CD4-positive, alpha-beta T cell treated with Interleukin-2 at 100 ng/mL for 4 hours (primary cell): ENCODE measurements around the gene ZBTB39.
"Not testable (repeated sequence)": the region's sequence is repeated elsewhere in the genome, so short reads cannot be mapped to it uniquely, and the experiment has no call there.

Experiments used
- DNase-seq: peaks from one replicate; pipeline ENCODE4 v3.0.0-alpha.2; 2020; ENCODE audit warnings: low spot score

ZBTB39 gene

DNA sequence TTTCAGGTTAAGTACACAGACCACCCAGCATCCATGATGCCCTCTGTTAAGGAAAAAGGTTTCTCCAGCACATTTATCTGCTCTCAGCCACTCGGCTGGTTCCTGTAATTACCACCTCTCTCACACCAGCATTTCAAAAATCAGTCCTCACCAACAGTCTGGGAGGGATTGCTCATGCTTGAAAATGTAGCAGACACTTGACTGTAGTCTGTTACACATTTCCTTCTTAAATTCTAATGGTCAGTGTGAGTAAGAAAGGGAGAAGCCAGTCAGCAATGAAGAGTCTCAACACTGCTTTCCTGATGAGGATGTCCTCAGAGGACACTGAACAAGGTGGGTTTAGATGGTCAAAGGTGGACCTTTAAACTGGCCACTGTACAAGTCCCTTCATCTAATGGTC, 6.0 kb downstream of the ZBTB39 start:
- no peak for DNase-seq

DNA sequence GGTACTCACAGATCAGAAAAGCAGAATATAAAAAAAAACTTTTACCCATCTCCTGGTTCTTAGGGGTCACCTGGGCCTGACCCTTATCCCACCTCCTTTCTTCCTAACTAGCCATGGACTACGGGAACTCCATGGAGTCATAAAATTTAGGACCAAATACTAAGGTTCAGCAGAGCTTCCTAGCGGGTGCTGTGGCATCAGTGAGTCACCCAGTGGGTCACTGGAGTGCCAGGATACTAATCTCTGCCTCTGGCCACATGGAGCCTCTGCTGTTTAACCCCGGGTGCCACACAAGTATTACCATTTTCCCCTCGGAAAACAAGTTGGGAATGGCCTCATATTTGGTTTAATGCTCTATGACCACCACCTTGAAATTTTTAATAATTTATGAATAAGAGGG, 6.9 kb downstream of the ZBTB39 start:
- no peak for DNase-seq

DNA sequence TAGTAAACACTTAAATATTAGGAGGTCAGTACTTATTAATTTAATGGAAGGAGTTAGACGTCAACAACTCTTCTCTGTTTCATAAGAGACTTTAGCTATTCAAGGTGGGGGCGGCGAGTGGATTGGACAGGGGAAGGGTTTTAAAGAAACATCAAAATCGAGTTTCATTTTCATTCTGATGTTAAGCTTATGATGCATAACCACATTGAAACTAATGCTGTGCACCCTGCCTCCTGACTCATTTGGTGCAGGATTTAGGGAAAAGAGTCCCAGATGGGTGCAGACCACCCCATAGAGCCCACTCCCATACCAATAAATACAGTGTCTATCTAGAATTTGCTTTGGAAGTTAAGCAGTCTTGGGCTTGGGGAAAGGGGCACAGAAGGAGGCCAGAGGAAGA, 7.4 kb downstream of the ZBTB39 start:
- no peak for DNase-seq

DNA sequence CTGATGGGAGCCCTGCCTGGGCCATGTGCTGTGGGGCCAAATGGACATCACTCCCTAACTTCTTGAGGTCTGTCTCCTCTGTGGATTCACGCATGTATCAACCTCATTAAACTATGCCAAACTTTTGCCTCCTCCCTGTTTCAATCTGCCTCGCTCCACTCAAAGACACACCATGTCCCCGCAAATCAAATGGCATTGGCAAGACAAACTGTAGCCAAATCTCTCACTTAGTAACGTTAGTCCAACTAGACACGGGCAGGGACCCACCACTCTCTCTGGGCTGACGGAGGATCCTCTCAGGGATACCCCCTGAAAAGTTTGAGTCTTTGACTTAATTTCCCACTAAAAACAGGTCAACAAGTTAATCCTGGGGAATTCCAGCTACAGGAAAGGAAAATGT, 8.0 kb downstream of the ZBTB39 start:
- no peak for DNase-seq

DNA sequence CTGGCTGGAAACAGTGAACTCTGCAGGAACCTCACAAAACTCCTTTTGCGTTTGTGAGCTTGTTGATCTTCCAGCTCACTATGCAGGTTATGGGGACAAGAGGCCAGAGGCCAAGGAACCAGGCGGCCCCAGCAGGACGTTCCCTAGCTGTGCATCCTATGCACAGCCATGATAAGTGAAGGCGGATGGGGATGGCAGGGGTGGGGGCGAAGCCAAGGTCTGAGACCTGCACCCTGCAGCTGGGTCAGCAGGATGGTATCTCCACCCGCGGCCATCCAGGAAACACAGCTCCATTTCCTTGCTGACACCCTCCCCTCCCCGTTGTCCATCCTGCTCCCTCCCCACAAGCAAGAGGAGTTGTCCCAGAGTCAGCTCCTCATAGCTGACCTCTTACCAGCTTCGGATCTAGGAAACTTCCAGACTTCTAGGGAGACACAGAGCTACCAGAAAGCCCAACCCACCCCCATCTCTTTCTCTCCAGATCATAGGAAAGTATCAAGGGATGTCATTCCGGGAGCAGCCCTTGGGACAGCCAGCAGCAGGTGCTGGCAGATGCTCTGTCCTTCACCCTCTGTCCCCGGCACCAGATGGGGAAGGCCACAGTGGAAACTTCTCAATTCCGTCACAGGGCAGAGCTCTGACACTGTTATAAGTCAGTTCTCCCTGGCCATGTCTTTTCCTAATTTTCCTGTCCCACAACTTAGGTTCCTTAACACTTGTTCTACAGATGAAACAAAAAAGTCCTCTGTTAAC, 9.4 kb downstream of the ZBTB39 start:
- DNase-seq = no peak

DNA sequence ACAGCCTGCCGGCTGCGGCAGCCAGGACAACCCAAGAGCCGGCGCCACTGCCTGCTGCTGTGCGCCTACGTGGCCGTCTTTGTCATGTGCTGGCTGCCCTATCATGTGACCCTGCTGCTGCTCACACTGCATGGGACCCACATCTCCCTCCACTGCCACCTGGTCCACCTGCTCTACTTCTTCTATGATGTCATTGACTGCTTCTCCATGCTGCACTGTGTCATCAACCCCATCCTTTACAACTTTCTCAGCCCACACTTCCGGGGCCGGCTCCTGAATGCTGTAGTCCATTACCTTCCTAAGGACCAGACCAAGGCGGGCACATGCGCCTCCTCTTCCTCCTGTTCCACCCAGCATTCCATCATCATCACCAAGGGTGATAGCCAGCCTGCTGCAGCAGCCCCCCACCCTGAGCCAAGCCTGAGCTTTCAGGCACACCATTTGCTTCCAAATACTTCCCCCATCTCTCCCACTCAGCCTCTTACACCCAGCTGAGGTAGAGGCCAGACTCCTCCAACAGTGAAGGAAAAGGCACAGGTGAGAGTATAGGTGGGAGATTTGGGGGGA, 10.3 kb downstream of the ZBTB39 start:
- no peak for DNase-seq

DNA sequence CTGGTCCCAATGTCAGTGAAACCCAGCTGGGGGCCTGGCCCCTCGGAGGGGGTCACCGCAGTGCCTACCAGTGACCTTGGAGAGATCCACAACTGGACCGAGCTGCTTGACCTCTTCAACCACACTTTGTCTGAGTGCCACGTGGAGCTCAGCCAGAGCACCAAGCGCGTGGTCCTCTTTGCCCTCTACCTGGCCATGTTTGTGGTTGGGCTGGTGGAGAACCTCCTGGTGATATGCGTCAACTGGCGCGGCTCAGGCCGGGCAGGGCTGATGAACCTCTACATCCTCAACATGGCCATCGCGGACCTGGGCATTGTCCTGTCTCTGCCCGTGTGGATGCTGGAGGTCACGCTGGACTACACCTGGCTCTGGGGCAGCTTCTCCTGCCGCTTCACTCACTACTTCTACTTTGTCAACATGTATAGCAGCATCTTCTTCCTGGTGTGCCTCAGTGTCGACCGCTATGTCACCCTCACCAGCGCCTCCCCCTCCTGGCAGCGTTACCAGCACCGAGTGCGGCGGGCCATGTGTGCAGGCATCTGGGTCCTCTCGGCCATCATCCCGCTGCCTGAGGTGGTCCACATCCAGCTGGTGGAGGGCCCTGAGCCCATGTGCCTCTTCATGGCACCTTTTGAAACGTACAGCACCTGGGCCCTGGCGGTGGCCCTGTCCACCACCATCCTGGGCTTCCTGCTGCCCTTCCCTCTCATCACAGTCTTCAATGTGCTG, 11.0 kb downstream of the ZBTB39 start:
- no peak for DNase-seq

DNA sequence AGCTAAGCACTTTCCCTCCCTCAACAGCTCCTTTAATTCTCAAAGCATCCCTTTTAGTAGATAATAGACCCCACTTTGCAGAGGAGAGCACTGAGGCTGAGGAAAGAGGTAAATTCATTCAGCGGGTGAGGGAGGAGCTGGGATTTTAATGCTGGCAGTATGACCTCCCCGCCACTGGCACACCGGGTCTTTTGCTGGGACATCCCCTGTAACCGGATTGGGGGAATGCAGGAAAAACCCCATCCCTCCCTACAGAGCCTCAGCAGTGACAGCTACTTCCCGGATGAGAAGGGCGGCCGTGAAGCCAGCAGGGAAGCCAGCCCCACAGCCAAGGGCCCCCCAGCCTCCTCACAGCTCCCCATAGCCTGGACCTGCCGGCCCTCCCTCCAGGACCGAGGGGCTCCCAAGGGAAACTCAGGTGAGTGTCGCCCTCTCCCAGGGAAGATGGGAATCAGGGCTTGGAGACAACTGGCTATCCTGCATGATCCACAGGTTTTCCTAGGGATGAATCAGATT, 12.1 kb downstream of the ZBTB39 start:
- no peak for DNase-seq

DNA sequence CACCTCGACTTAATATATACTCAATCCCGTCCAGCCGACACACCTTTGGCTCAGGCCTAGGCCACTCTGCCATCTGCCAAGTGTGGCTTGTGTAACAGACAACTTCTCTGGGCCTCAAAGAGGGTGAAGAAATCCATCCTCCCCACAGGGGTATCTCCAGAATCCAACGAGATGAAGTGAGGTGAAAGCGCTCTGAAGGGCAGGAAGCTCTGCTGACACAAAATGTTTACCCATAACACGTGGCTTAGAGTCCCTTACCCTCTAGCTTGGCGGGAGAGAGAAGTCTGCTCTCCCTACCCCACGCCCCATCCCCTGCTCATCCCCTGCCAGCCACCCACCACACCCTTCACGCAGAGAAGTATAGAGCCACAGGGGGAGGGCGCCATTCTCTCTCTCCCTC, 13.0 kb downstream of the ZBTB39 start:
- DNase-seq = no peak

DNA sequence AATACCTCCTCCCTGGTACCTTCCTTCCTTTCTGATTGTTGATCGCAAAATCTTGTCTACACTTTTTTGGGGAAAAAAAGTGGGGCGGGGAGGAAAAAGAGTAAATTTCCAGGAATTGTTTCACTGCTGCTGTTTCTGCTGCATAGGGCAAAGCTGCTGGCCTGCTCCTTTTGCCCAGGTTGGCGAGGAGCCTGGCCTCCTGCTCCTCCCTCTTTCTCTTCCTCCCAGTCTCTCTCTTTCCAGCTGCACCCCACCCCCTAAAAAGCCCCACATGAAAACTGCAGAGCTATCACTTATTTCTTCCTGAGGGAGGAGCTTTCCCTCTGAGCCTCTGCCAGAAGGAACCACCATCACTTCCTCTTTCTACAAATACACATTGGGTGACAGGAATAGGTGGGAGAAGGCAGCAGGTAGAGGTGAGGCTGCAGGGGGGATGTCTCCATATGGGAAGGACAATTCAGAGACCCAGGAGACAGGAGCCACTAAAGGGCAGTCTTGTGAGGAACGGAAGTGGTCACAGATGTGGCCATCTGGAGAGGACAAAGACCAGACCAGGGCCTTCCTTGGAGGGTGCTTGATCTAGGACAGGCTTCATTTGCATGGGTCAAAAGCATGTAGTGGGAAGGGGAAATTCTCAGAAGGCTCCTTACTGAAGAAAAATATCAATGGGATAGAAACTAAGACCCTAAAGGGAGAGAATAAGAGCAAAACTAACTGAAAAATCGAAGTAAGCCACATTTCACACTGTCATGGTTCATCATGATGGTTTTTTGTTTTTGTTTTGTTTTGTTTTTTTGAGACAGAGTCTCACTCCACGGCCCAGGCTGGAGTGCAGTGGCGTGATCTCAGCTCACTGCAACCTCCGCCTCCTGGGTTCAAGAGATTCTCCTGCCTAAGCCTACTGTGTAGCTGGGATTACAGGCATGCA, 14.8 kb downstream of the ZBTB39 start:
- no peak for DNase-seq

DNA sequence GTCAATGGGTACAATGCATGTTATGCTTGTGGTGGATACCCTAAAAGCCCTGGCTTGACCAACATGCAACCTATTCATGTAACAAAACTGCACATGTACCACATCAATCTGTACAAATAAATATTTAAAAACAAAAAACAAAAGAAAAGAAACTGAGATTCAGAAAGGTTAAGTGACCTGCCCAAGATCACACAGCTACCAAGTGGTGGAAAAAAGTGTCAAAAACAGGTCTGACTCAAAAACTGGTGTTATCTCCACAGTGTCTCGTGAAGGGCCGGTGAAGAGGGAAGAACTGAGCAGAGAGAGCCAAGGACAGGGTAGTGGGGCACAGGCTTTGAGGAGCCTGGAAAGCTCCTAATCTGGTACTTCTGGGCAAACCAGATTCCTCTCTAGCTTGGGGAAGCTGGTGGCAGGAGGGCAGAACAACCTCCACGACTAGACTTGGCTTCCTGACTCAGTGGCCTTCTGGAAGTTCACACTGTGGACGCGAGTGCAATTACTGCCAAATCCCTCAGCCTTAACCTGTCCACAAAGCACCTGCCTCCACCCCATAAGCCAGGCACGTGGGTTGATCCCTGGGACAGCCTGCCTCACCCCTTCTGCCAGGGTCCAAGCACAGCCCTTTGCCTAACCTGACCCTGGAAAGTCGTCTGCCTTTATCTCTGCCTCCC, 15.6 kb downstream of the ZBTB39 start:
- no peak for DNase-seq

DNA sequence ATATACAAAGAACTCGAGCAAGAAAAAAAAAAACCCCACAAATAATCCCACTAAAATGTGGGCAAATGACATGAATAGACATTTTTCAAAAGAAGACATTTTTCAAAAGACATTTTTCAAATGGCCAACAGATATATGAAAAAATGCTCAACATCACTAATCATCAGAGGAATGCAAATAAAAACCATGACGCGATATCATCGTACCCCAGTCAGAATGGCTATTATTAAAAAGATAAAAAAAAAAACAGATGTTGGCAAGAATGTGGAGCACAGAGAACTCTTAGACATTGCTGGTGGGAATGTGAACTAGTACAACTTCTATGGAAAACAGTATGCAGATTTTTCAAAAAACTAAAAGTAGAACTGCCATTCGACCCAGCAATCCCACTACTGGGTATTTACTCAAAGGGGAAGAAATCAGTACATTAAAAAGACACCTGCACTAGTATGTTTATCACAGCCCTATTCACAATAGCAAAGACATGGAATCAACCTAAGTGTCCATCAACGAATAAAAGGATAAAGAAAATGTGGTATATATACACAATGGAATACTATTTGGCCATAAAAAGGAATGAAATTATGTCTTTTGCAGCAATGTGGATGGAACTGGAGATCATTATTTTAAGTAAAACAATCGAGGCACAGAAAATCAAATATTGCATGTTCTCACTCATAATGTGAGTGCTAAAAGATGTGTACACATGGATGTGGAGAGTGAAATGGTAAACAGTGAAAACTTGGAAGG, 16.3 kb downstream of the ZBTB39 start:
- DNase-seq = no peak

DNA sequence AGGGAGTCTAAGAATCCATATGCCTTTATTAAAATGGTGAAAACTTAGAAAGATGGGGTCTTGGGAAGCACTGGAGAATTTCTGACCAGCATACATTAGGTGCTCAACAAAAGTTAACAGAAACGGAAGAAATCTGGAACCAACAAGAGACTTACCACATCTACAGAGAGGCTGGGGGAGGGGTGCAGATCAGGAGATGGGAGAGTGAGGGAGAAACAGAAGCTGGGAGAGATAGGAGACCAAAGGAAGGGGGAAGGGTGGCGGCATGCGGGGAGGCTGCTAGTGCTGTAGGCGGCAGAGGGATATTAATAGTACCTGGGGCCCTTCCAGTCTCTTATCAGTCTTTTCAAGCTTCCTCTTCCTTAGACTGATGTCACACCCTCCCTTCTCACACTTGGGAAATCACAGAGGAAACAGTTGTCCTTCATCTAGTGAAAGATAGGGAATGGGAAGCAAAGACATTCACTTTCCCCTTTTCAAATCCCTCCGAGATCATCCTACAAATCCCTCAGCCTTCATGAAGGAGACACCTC, 18.1 kb downstream of the ZBTB39 start:
- no peak for DNase-seq

DNA sequence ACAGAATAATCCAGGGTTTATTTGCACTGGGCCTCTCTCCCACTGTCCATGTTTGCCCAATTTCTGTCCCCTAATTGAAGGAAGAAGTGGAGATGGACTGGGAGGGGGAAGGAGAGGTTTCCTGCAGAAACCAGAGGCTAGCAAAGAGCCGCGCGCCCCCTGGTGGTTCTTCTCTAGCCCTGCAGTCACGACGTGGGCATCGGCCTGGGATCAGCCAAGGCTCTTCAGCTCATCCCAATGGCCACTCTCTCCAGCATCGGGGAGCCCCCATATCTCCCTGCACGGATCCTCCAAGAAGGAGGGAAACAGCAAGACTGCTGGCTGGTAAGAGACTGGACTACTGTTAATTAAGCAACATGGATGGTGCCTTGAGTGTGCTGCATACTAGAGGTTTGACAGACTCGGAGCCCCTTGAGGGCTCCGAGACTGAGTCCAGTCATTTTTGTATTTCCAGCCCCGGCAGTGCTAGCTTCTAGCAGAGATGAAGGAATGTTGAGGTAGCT, 18.7 kb downstream of the ZBTB39 start:
- DNase-seq = peak; percentile 68

DNA sequence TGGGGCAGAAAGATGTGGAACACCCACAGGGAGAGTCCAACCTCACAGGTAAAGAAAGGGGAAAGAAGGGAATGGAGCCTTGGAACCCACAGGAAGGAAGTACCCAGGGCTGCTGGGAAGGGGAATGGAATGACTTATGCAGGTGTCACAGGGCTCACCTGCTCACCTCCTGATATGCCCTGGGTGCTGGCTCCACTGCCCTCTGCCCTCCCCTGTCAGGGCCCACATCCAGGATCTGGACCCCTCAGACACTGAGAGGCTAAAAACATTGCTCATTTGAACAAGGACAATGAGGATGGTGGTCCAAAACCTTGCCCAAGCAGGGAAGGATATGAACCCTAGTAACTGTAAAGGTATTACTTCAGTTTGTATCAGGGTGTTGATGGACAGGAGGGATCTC, 19.3 kb downstream of the ZBTB39 start:
- DNase-seq = no peak

DNA sequence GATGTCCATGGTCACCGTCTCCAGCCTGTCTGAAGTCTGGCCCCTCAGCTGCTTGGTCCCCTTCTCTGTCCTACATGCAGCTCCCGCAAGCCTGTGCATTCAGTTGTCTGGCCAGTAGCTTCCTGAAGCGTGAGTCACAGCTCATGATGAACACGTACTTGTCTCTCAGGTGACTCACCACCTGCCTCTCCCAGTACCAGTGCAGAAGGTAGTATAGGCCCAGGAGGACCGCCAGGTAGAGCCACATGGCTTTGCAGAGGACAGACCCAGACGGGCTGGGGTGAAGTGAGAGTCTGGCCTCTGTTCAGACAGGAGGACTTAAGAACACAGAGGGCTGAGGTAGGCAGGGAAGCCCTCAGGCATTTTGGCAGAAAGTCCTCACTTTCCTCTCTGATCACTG, 20.6 kb downstream of the ZBTB39 start:
- not testable (repeated sequence) for DNase-seq

DNA sequence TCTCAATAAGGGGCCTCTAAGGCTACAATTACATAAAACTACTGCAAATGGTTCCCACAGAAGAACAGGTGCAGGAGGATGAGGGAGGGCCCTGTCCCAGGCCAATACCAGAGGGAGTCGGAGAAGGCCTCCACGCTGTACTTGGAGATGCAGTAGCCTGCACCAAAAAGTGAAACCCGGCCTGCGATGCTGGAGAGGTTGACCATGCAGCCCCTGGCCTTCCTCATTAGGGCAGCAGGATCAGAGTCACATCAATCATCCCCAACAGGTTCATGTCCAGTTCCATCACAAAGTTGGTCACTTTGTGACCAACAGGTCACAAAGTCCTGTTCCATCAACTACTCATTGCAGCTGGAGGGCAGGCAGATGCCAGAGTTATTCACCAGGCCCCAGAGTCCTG, 23.0 kb downstream of the ZBTB39 start:
- DNase-seq = no peak

DNA sequence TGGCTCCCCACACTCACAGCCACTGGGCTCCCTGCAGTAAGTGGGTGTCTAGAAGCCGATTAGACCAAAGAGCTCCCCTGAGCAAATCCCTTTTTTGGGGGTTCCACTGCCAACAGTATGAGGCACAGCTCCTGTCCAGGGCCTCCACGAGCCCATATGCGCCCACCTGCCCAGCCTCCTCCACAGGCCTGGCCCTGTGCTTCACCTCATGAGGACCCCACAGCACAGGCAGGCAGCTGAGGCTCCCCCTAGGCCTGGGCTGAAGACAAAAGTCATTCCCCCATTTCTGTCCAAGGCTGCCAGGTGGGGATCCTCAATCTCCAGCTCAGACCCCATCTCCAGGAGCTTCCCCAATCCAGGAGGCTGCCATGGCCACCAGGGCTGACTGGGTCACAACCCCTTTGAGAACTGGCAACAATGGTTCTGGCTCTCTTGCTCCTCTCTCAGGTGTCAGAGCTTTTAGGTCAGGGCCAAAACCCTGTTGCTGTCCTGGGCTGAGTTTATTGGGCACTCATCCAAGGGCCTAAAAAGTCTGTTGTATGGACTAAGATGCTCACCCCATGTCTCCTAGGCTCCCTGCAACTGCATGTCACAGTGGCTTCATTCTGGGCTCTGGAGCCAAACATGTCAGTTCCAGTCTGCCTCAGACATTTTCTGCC, 23.6 kb downstream of the ZBTB39 start:
- DNase-seq = not testable (repeated sequence)

DNA sequence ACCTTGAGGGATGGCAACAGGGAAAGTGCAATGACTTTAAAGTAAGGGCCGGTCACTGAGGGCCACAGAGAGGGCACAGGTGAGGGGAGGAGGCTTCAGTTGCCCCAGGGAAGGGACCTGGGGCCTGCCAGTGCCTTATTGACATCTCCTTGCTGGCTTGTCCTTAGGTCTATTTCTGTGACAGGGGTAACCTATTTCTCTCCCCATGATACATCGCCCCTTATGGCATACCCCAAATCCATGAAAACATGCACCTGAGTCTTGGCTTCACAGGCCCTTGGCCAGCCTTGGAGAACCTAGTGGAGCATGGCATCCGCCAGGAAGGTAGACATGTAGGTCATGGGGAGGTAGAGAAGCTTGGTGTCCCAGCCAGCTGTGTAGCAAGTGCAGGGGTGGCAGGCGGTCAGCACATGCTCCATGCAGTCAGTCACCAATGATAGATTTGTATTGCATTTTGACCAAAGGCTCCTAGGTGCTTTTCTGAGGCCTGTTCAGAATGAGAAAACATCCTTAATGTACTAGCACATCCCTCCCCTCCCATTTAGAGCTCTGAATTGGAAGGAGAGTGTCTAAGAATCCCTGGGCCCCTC, 25.3 kb downstream of the ZBTB39 start:
- DNase-seq = no peak
